ENCODE data around the gene HEMK1. TPM values are rescaled to one million over a fixed set of nuclear protein-coding genes. Genes with fewer than 3 reads are reported as not detected.

Gene HEMK1
- total and polyA plus RNA-seq, 2 of the 8 experiments (the other 6 are each of a cell fraction or from before 2014, with no cell fraction given): 9.7 to 10.6 TPM

GRCh38 chr3:50581459-50581842 lies 12.1 kb downstream of the HEMK1 start:
- ChIA-PET POLR2A (ENCODE audit: partially characterized antibody) (interaction anchor here (1.0 to 1.7 kb wide), 3 partner anchors 10 to 35 kb away, joined by 3 to 4 read pairs (median 4); partner anchors contain the start of gene MAPKAPK3), CTCF (ENCODE audit: partially characterized antibody) (interaction anchor here (0.9 to 46.5 kb wide), 4 partner anchors 9 to 71 kb away, joined by 3 to 863 read pairs (median 114); partner anchors contain the start of genes C3orf18, CISH, HEMK1 and MAPKAPK3)
- H3K56ac ChIP-seq (replicated peaks; ENCODE audit: insufficient read length, low read depth, low read length): no peak overlapping the region
- H2BK120ac ChIP-seq (replicated peaks; ENCODE audit: low read depth, low read length): no peak overlapping the region
- no peaks in the 10 kb centered on the region for H3K4me1 ChIP-seq (replicated peaks in 1 of 4; ENCODE audit: control insufficient read depth in 3 of 4, insufficient read depth in 4 of 4, low read length in 3 of 4)
- H3K9me3 ChIP-seq (ENCODE audit: insufficient read depth in 2 of 2, low read depth in 1 of 2, low read length in 1 of 2): no peaks in the 10 kb centered on the region
- no peaks in the 10 kb centered on the region for H3K27me3 ChIP-seq (replicated peaks in 1 of 4; ENCODE audit: control insufficient read depth in 3 of 4, extremely low read depth in 1 of 4, insufficient read depth in 3 of 4, low read length in 3 of 4)
- no peak overlapping the region for H3K4me2 ChIP-seq (ENCODE audit: insufficient read depth in 1 of 2, low read depth in 2 of 2, low read length in 2 of 2)
- H2BK20ac ChIP-seq (ENCODE audit: low read length): no peak overlapping the region
- no peak overlapping the region for H2AK5ac ChIP-seq (ENCODE audit: low read depth, low read length)
- H4K5ac ChIP-seq (ENCODE audit: insufficient read length, low read depth, low read length): no peak overlapping the region
- H3K18ac ChIP-seq (ENCODE audit: extremely low read depth, low read length): no peak overlapping the region
- H3K14ac ChIP-seq (ENCODE audit: insufficient read length): no peak overlapping the region
- H3K23me2 ChIP-seq (ENCODE audit: low read depth, low read length): no peaks in the 10 kb centered on the region
- H2BK15ac ChIP-seq (ENCODE audit: low read length): no peak overlapping the region
- H3K23ac ChIP-seq (ENCODE audit: insufficient read length): no peak overlapping the region
- no peak overlapping the region for H4K8ac ChIP-seq (ENCODE audit: extremely low read depth, insufficient read depth, low read length)
- no peaks in the 10 kb centered on the region; a peak in 1 of 8 replicates for H3K36me3 ChIP-seq (ENCODE audit: control insufficient read depth in 2 of 4, insufficient read depth in 4 of 4, low read length in 3 of 4)
- DNase-seq (ENCODE audit: low read depth in 1 of 2, low spot score in 2 of 2): no peak
- H3K4me3 ChIP-seq (ENCODE audit: extremely low read depth in 1 of 4, insufficient read depth in 2 of 4, low read depth in 3 of 4, low read length in 4 of 4): no peak overlapping the region
- no peak for FAIRE-seq
- 89% methylated on average over 2 of the region's 2 CpGs; no CpG with 5 or more reads in 1 of the 2 experiments for WGBS, 2 experiments (ENCODE audit: extremely low coverage in 1 of 2, insufficient coverage in 1 of 2, insufficient read length in 1 of 2, insufficient replicate concordance in 2 of 2, low coverage in 1 of 2, low lambda C conversion rate in 2 of 2, missing lambda C conversion rate in 1 of 2)
- no peaks in the 10 kb centered on the region for H3K79me1 ChIP-seq (ENCODE audit: low read depth, low read length)
- no peak for TF ChIP-seq RXRA (IDR thresholded peaks at IDR 0.05; ENCODE audit: insufficient read depth, low read depth, low read length)
- TF ChIP-seq, protein P1, sequence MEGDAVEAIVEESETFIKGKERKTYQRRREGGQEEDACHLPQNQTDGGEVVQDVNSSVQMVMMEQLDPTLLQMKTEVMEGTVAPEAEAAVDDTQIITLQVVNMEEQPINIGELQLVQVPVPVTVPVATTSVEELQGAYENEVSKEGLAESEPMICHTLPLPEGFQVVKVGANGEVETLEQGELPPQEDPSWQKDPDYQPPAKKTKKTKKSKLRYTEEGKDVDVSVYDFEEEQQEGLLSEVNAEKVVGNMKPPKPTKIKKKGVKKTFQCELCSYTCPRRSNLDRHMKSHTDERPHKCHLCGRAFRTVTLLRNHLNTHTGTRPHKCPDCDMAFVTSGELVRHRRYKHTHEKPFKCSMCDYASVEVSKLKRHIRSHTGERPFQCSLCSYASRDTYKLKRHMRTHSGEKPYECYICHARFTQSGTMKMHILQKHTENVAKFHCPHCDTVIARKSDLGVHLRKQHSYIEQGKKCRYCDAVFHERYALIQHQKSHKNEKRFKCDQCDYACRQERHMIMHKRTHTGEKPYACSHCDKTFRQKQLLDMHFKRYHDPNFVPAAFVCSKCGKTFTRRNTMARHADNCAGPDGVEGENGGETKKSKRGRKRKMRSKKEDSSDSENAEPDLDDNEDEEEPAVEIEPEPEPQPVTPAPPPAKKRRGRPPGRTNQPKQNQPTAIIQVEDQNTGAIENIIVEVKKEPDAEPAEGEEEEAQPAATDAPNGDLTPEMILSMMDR (IDR thresholded peaks at IDR 0.05; ENCODE audit: control extremely low read depth in 1 of 3, insufficient read depth in 1 of 3, low read depth in 1 of 3, low read length in 3 of 3): no peak
- H3K79me2 ChIP-seq (ENCODE audit: control insufficient read depth in 1 of 2, insufficient read depth in 2 of 2, low read length in 2 of 2): no peaks in the 10 kb centered on the region
- no peak overlapping the region for H3K4ac ChIP-seq (replicated peaks; ENCODE audit: insufficient read length, low read depth, low read length)
- no peak overlapping the region for H2BK5ac ChIP-seq (ENCODE audit: low read depth, low read length)
- no peak overlapping the region for H3K27ac ChIP-seq (ENCODE audit: low read depth, low read length)
- H3K9ac ChIP-seq (replicated peaks in 1 of 4; ENCODE audit: extremely low read depth in 1 of 4, low read depth in 3 of 4, low read length in 3 of 4): no peak overlapping the region
- H2AFZ ChIP-seq (ENCODE audit: low read length): no peak overlapping the region
- no peaks in the 10 kb centered on the region for H4K20me1 ChIP-seq (replicated peaks in 1 of 2; ENCODE audit: control insufficient read depth in 1 of 2, insufficient read depth in 2 of 2, low read length in 2 of 2)
- no peak overlapping the region for H4K91ac ChIP-seq (replicated peaks; ENCODE audit: insufficient read length, low read length)
- H2BK12ac ChIP-seq (ENCODE audit: low read depth, low read length): no peak overlapping the region
